Endodermal cell (in vitro differentiated cells): Measurements from ENCODE around the gene HPN. TPM values are rescaled to one million over a fixed set of nuclear protein-coding genes. Genes with fewer than 3 reads are reported as not detected.
"Not testable (repeated sequence)": the region's sequence is repeated elsewhere in the genome, so short reads cannot be mapped to it uniquely, and the experiment has no call there.

Experiments
- DNase-seq: peaks from one replicate; pipeline ENCODE4 v3.0.0-alpha.2; 2017
- H3K27ac ChIP-seq: 2 replicates; pipeline ENCODE4 v1.5.1; 2013; ENCODE audit warnings: mild to moderate bottlenecking, low read depth, low read length, moderate library complexity
- H3K27me3 ChIP-seq: 2 replicates; pipeline ENCODE4 v1.6.1; 2013; ENCODE audit warnings: mild to moderate bottlenecking, low read length, moderate library complexity; ENCODE audit not compliant: insufficient read depth, control insufficient read depth, poor library complexity, severe bottlenecking
- H3K36me3 ChIP-seq: 2 replicates; pipeline ENCODE4 v1.7.0; 2013; ENCODE audit warnings: mild to moderate bottlenecking, low read length, moderate library complexity; ENCODE audit not compliant: control insufficient read depth, insufficient read depth
- H3K4me1 ChIP-seq: one replicate; pipeline ENCODE4 v1.7.0; 2013; ENCODE audit warnings: low read length; ENCODE audit not compliant: control insufficient read depth, insufficient read depth
- H3K4me3 ChIP-seq: 2 replicates; pipeline ENCODE4 v1.5.1; 2013; ENCODE audit warnings: mild to moderate bottlenecking, low read length, moderate library complexity
- H3K9ac ChIP-seq: 2 replicates; pipeline ENCODE4 v1.6.1; 2013; ENCODE audit warnings: mild to moderate bottlenecking, low read length, moderate library complexity; ENCODE audit not compliant: poor library complexity, severe bottlenecking; ENCODE audit errors: extremely low read depth
- H3K9me3 ChIP-seq: 2 replicates; pipeline ENCODE4 v1.6.1; 2013; ENCODE audit warnings: mild to moderate bottlenecking, low read length, moderate library complexity; ENCODE audit not compliant: control insufficient read depth
- H3K27ac Mint-ChIP-seq: 2 replicates; pipeline ENCODE4 v1.8.0; 2020; ENCODE audit warnings: mixed read lengths
- H3K27me3 Mint-ChIP-seq: 2 replicates; pipeline ENCODE4 v1.8.0; 2021; ENCODE audit warnings: mild to moderate bottlenecking, mixed read lengths; ENCODE audit not compliant: insufficient read depth
- H3K36me3 Mint-ChIP-seq: 2 replicates; pipeline ENCODE4 v1.8.0; 2020; ENCODE audit warnings: low read depth, mixed read lengths
- H3K4me1 Mint-ChIP-seq: 2 replicates; pipeline ENCODE4 v1.8.0; 2020; ENCODE audit warnings: mixed read lengths
- H3K4me3 Mint-ChIP-seq: 2 replicates; pipeline ENCODE4 v1.8.0; 2020; ENCODE audit warnings: mild to moderate bottlenecking, moderate library complexity, mixed read lengths
- H3K9me3 Mint-ChIP-seq: 2 replicates; pipeline ENCODE4 v1.8.0; 2020; ENCODE audit warnings: mild to moderate bottlenecking, mixed read lengths
- CTCF ChIP-seq: fragments of 200-600 bp; sonication (generic); conservative IDR thresholded peaks from 2 replicates; pipeline ENCODE4 v1.5.0; 2021; ENCODE audit warnings: antibody characterized with exemption, mild to moderate bottlenecking
- WGBS, 2 experiments: methylation state at CpG; one replicate each; pipeline versions ENCODE4 v1.1.5 to v1.1.7; 2013; ENCODE audit warnings: missing lambda C conversion rate in 2 of 2, mixed read lengths in 1 of 2; ENCODE audit not compliant: insufficient coverage in 1 of 2, insufficient read length in 1 of 2; 5-methylcytosine and 5-hydroxymethylcytosine counted together
- total RNA-seq, 2 donors: library from RNA; stranded (reverse); fragmentation: NEBNext Ultra II Directional in 1 of 2; extraction: Animal tissue kit (Norgen Biotek cat#: 25700) in 1 of 2; gene quantifications; 2 replicates in 1 of 2; 3 replicates in 1 of 2; pipeline ENCODE4 v1.2.1, GENCODE V29; 2021

HPN gene
- total RNA-seq, 2 donors from 2014 or later = 29.0 to 49.6 TPM

DNA sequence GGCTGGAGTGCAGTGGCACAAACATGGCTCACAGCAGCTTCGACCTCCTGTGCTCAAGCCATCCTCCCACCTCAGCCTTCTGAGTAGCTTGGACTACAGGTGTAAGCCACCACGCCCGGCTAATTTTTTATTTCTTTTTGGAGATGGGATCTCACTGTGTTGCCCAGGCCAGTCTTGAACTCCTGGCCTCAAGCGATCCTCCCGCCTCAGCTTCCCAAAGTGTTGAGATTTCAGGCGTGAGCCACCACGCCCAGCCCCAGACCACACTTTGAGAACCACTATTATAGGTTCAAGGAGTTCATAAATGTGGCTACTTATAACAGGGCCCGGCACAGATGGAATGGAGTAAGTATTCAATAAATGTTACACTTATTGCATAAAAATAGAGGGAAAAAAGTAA, 14.5 kb upstream of the HPN start:
- no peak for TF ChIP-seq CTCF
- H3K4me3 Mint-ChIP-seq = no peak overlapping the region
- Histone ChIP-seq H3K9ac (no peak overlapping the region), H3K4me1 (no peaks in the 10 kb centered on the region), H3K27ac (no peak overlapping the region), H3K36me3 (peaks cover 53% of the 10 kb centered on the region), H3K9me3 (no peaks in the 10 kb centered on the region), H3K27me3 (peaks cover 21% of the 10 kb centered on the region), H3K4me3 (no peak overlapping the region)
- H3K27ac Mint-ChIP-seq = no peak overlapping the region
- no peaks in the 10 kb centered on the region for H3K9me3 Mint-ChIP-seq
- peaks cover 55% of the 10 kb centered on the region for H3K36me3 Mint-ChIP-seq
- no peak for DNase-seq
- H3K27me3 Mint-ChIP-seq = peaks cover 14% of the 10 kb centered on the region
- WGBS, 2 experiments = 88 to 97% methylated on average over 5 to 8 of the region's 8 CpGs
- peaks cover 6% of the 10 kb centered on the region for H3K4me1 Mint-ChIP-seq

DNA sequence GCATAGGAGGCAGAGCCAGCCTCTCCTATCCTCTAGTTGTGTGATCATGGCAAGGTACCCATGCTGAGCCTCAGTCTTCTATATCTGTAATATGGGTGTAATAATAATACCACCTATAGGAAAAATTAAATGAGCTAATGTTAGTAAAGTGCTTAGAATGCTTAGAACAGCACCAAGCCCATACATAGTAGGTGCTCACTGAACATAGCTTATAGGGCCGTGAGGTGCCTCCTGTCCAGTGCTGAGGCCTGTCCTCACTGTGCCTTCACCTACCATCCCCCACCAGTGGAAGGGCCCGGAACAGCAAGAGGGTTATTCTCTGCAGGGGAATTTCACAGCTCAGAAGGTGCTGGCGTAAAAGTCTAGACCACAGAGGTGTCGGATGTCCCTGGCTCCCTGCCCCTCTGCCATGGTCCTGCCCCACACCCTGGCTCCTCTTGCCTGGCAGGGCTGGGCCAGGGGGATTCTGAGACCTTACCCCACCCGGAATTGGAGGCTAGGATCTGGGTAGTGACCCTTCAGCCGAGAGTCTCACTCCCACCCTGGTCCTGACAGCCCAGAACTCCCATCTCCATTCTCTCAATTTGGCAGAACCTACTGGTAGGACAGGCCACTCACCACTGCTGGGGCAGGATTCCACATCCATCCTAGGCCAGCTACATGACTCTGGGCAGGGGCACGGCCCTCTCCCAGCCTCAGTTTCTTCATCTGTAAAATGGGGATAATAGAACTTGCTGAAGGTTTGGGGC, 13.5 kb upstream of the HPN start:
- Histone ChIP-seq H3K4me3 (no peak overlapping the region), H3K9me3 (no peaks in the 10 kb centered on the region), H3K4me1 (no peaks in the 10 kb centered on the region), H3K36me3 (peaks cover 49% of the 10 kb centered on the region), H3K27ac (no peak overlapping the region), H3K9ac (no peak overlapping the region), H3K27me3 (peaks cover 31% of the 10 kb centered on the region)
- Mint-ChIP-seq H3K27me3 (peaks cover 24% of the 10 kb centered on the region), H3K4me1 (peaks cover 6% of the 10 kb centered on the region), H3K36me3 (peaks cover 48% of the 10 kb centered on the region), H3K4me3 (no peak overlapping the region), H3K9me3 (no peaks in the 10 kb centered on the region), H3K27ac (no peak overlapping the region)
- peak; percentile 68 for DNase-seq
- TF ChIP-seq CTCF = no peak
- 87% methylated on average over 6 to 7 of the region's 7 CpGs for WGBS, 2 experiments

DNA sequence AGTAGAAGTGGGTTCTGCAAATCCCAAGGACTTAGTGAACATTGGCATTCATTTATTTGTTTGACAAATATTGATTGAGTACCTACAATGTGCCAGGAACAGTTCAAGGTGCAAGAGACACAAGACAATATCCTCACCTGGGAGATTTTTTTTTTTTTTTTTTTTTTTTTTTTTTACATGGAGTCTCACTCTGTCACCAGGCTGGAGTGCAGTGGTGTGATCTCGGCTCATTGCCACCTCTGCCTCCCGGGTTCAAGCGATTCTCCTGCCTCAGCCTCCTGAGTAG, 13.0 kb upstream of the HPN start:
- not testable (repeated sequence) for H3K9me3 ChIP-seq, H3K27ac Mint-ChIP-seq, H3K4me1 Mint-ChIP-seq, DNase-seq, H3K9me3 Mint-ChIP-seq, H3K27ac ChIP-seq, H3K4me1 ChIP-seq, H3K4me3 ChIP-seq, H3K4me3 Mint-ChIP-seq, H3K9ac ChIP-seq
- Mint-ChIP-seq H3K27me3 (peaks cover 29% of the 10 kb centered on the region), H3K36me3 (peaks cover 43% of the 10 kb centered on the region)
- H3K36me3 ChIP-seq = peaks cover 44% of the 10 kb centered on the region
- peaks cover 36% of the 10 kb centered on the region for H3K27me3 ChIP-seq
- 95% methylated on average over 3 of the region's 3 CpGs; no CpG with 5 or more reads in 1 of the 2 experiments for WGBS, 2 experiments

DNA sequence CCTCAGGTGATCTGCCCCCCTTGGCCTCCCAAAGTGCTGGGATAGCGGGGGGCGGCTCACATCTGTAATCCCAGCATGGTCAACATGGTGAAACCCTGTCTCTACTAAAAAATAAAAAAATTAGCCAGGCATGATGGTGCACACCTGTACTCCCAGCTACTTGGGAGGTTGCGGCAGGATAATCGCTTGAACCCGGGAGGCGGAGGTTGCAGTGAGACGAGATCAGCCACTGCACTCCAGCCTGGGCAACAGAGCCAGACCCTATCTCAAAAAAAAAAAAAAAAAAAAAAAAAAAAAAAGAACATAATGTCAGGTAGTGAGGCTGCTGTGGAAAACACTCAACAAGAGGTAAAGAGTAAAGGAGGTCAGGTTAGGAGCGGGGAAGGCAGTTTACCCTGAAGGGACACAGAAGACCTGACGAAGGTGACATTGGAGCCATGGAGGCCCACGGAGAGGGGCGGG, 12.2 kb upstream of the HPN start:
- not testable (repeated sequence) for H3K4me3 ChIP-seq, H3K27ac ChIP-seq, H3K4me1 Mint-ChIP-seq, H3K27ac Mint-ChIP-seq, H3K9me3 Mint-ChIP-seq, H3K4me1 ChIP-seq, H3K9me3 ChIP-seq, DNase-seq, H3K9ac ChIP-seq
- WGBS, 2 experiments = 75 to 100% methylated on average over 2 to 11 of the region's 11 CpGs
- Mint-ChIP-seq H3K27me3 (peaks cover 34% of the 10 kb centered on the region), H3K4me3 (peak overlapping the region; percentile 37), H3K36me3 (peaks cover 37% of the 10 kb centered on the region)
- H3K36me3 ChIP-seq = peaks cover 37% of the 10 kb centered on the region
- peaks cover 38% of the 10 kb centered on the region for H3K27me3 ChIP-seq
